ENCODE results near the gene SRP14.
"Not testable (repeated sequence)": the region's sequence is repeated elsewhere in the genome, so short reads cannot be mapped to it uniquely, and the experiment has no call there.

SRP14 gene

DNA sequence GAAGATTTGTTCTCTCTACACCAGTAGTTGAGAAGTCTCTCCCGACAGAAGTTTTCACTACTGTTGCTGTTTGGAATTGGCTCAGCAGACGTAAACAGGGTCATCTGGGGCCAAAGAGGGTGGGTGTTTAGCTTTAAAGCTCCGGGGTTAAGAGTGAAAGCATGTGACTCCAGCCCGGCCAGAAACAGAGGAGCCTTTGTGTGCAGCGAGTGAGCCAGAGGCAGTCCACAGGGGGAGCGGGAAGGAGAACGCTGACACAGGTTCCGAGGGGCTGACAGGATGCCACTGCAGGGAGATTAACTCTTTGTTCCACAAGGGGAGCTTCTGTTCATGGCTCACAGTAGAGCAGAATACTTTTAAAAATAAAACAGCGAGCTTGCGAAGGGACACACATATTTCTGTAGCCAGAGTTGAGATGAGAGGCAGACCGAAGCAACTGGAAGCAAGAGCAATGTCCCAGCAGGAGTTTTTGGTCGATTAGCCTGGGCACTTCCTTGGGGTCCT lies 42.8 kb upstream of the SRP14 start:
- DNase-seq (ENCODE audit: low read depth), result peak; percentile 64
- TF ChIP-seq, protein P1, sequence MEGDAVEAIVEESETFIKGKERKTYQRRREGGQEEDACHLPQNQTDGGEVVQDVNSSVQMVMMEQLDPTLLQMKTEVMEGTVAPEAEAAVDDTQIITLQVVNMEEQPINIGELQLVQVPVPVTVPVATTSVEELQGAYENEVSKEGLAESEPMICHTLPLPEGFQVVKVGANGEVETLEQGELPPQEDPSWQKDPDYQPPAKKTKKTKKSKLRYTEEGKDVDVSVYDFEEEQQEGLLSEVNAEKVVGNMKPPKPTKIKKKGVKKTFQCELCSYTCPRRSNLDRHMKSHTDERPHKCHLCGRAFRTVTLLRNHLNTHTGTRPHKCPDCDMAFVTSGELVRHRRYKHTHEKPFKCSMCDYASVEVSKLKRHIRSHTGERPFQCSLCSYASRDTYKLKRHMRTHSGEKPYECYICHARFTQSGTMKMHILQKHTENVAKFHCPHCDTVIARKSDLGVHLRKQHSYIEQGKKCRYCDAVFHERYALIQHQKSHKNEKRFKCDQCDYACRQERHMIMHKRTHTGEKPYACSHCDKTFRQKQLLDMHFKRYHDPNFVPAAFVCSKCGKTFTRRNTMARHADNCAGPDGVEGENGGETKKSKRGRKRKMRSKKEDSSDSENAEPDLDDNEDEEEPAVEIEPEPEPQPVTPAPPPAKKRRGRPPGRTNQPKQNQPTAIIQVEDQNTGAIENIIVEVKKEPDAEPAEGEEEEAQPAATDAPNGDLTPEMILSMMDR (conservative IDR thresholded peaks at IDR 0.05; ENCODE audit: low read length), result peak; percentile 23
- peak overlapping the region; percentile 54 for H3K4me3 ChIP-seq (ENCODE audit: low read length)

DNA sequence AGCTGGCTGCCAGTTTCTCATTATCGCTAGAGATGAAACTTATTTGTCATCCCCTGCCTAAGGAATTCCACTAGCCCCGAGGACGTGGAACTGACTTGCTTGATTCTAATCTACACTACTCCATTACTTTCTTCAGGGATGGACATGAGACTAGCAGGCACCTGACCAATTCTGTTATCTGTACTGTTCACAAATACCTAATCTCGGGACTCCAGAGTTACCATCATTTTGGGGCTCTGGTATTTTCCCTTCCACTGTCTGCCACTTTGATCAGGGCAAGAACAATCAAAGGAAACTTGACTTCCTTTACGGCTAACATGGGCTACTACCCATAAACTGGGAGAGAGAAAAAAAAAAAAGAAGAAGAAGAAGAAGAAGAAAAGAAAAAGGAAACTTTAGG lies 41.9 kb upstream of the SRP14 start:
- no peak for DNase-seq (ENCODE audit: low read depth)

DNA sequence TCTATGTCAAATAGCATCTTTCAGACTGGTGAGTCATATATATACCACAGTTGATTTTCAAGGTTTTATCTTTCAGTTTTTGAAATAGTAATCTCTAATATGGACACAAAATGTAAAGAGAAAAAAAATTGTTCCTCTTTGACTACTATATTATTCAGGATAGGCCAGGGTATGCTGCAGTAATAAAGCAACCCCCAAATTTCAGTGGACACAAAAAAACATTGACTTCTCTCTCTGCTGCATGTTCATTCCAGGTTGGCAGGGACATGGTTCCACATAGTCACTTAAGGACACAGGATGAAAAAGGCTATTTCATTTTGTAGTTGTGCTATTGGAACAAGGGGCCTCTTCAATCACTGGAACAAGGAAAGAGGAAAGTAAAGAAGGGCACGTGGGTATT lies 41.1 kb upstream of the SRP14 start:
- TF ChIP-seq, protein P1 (conservative IDR thresholded peaks at IDR 0.05; ENCODE audit: low read length), result no peak
- no peak overlapping the region for H3K4me3 ChIP-seq (ENCODE audit: low read length)
- DNase-seq (ENCODE audit: low read depth), result no peak

More for the DNA sequence above, 41.9 kb upstream of the SRP14 start:
- H3K4me3 ChIP-seq (ENCODE audit: low read length), result no peak overlapping the region
- TF ChIP-seq, protein P1 (conservative IDR thresholded peaks at IDR 0.05; ENCODE audit: low read length), result no peak

DNA sequence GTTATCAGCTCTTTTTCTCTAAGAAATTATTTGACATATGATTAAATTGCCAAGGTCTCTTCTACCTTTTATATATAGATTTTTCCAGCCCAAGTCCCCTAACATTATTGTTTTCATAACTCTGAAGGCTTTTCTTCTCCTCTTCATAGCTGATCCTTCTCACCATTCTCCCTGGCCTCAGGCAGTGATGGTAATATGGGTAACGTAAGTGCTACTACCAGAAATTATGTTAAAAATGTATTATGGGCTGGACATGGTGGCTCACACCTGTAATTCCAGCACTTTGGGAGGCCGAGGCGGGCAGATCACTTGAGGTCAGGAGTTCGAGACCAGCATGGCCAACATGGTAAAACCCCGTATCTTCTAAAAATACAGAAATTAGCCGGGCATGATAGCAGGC lies 40.5 kb upstream of the SRP14 start:
- no peak for DNase-seq (ENCODE audit: low read depth)
- TF ChIP-seq, protein P1 (conservative IDR thresholded peaks at IDR 0.05; ENCODE audit: low read length), result no peak
- no peak overlapping the region for H3K4me3 ChIP-seq (ENCODE audit: low read length)

DNA sequence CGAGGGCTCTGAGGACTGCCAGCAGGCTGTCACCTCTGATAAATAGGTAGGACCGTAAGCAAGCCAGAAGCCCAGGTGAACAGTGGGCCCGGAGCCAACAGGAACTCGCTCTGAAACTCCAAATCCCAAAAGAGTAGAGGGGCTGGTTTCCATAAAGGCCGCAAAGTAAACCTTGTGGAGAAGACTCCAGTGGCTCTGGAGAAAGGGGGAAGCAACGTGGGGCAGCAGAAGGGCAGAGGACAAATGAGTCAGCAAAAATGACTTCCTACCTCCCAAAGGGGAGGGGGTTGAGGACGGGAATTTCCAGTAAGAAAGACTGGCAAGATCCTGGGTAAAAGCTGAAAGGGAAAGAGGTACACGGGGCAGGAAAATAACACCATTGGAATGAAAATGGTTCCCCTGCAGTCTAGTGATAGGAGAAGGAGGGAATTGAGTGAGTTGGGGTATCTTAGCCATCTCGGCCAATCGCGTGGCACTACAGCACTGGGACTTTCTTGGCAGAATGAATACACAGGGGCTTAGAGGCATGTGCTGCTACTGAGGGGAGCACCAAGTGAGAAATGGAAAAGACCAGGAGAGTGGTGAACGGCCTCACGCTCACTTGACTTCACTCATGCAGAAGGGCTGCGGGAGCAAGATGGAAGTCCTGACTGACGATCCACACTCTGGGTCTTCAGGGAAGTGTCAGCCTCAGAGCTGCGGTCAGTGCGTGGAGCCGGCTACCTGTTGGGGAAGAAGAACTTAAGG lies 36.5 kb upstream of the SRP14 start:
- no peak for DNase-seq (ENCODE audit: low read depth)
- TF ChIP-seq, protein P1 (conservative IDR thresholded peaks at IDR 0.05; ENCODE audit: low read length), result no peak
- H3K4me3 ChIP-seq (ENCODE audit: low read length), result no peak overlapping the region

DNA sequence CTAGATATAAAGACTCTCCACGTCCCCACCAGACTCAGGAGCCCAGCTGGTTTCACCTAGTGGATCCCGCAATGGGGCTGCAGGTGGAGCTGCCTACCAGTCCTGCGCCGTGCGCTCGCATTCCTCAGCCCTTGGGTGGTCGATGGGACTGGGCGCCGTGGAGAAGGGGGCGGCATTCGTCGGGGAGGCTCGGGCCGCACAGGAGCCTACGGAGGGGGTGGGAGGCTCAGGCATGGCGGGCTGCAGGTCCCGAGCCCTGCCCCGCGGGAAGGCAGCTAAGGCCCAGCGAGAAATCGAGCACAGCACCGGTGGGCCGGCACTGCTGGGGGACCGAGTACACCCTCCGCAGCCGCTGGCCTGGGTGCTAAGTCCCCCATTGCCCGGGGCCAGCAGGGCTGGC lies 35.7 kb upstream of the SRP14 start:
- not testable (repeated sequence) for DNase-seq (ENCODE audit: low read depth); H3K4me3 ChIP-seq (ENCODE audit: low read length)

DNA sequence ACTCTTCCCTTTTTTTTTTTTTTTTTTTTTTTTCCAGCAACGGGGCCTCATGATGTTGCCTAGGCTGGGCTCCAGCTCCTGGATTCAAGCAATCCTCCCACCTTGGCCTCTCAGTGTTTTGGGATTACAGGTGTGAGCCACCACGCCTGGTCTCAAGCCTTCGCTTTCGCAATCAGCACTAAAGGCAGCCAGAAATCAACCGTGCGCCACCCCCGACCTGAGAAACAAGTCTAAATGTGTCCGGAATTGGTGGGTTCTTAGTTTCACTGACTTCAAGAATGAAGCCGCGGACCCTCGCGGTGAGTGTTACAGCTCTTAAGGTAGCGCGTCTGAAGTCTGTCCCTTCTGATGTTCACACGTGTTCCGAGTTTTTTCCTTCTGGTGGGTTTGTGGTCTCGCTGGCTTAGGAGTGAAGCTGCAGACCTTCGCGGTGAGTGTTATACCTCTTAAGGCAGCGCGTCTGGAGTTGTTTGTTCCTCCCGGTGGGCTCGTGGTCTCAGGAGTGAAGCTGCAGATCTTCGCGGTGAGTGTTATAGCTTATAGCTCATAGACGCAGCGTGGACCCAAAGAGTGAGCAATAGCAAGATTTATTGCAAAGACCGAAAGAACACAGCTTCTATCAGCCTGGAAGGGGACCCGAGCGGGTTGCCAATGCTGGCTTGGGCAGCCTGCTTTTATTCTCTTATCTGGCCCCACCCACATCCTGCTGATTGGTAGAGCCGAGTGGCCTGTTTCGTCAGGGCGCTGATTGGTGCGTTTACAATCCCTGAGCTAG lies 34.9 kb upstream of the SRP14 start:
- not testable (repeated sequence) for H3K4me3 ChIP-seq (ENCODE audit: low read length); DNase-seq (ENCODE audit: low read depth)

Data from AG10803 (cell line).